GM13976 (cell line): ENCODE data around the gene BMAL1.

Experiments used
- DNase-seq: peaks from one replicate; pipeline ENCODE4 v3.0.0; 2012; ENCODE audit warnings: low spot score
- in situ Hi-C: fragments of 300-500 bp; cut with MboI; formaldehyde crosslinking; loops from one replicate; pipeline ENCODE4 v1.12.0; 2022; ENCODE audit warnings: low sequenced_read_pairs, mixed read lengths, inconsistent platforms; ENCODE audit not compliant: unreplicated experiment
- TF ChIP-seq, protein P1 (sequence below): IDR thresholded peaks from 2 replicates; pipeline ENCODE4 v1.5.1; 2012; ENCODE audit warnings: borderline replicate concordance, mild to moderate bottlenecking; ENCODE audit not compliant: insufficient read depth; ENCODE audit errors: extremely low read depth, missing control alignments, control extremely low read depth

BMAL1 gene

DNA sequence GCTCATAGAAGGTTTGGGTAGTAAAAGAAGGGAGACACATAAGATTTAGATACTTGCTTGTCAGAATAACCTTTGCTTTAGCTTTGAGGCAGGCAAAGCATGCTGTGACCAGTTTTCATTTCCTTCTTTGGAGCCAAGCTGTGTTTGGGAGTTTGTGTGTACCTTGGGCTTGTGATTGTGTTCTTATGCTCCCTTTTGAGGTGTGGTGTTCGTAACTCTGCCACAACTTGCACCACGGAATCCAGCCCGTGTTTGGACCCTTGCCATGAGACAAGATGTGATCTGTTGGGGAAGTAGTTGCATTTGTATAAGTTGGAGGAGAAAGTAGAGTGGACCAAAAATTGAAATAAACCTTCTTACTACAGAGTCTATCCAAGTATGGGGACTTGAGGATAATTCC, 34.0 kb downstream of the BMAL1 start:
- in situ Hi-C loops: no loop called here
- TF ChIP-seq, protein P1, sequence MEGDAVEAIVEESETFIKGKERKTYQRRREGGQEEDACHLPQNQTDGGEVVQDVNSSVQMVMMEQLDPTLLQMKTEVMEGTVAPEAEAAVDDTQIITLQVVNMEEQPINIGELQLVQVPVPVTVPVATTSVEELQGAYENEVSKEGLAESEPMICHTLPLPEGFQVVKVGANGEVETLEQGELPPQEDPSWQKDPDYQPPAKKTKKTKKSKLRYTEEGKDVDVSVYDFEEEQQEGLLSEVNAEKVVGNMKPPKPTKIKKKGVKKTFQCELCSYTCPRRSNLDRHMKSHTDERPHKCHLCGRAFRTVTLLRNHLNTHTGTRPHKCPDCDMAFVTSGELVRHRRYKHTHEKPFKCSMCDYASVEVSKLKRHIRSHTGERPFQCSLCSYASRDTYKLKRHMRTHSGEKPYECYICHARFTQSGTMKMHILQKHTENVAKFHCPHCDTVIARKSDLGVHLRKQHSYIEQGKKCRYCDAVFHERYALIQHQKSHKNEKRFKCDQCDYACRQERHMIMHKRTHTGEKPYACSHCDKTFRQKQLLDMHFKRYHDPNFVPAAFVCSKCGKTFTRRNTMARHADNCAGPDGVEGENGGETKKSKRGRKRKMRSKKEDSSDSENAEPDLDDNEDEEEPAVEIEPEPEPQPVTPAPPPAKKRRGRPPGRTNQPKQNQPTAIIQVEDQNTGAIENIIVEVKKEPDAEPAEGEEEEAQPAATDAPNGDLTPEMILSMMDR: no peak
- no peak for DNase-seq

DNA sequence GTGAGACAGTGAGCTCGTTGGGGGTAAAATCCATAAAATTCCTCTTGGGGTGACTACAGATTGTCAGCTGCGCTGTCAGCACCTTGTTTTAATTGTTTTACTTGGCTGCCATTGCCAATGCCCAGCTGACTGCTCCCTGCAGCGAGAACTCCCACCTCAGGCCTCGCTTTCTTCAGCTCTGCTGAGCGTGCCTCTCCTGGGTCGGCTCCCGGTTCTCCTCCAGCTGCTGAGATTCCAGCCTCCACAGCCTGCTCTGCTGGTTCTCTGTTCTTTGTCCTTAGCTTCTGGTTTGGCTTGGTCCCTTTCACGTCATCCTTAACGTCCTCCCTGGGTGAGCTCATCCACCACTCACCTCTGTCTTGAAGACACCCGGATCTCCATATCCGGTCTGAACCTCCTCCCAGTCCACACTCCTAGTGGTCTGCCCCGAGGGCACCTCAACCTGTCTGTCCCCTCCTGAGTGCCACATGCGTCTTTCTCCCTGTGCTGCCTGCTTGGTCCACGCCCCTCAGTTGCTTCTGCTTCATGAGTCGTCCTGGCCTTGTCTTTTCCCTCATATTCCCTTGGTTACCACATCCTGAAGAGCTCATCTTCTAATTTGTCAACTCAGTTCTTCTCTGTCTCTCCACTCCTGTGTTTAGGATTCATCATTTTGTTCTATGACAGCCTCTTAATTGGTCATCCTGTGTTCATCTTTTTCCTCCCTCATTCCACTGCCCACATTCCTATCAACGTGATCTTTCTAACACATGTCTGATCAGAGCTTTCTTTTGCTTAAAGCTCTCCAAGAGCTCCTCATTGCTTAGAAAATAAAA, 35.6 kb downstream of the BMAL1 start:
- in situ Hi-C loops: no loop called here
- TF ChIP-seq, protein P1: no peak
- DNase-seq: no peak

GRCh38 chr11:13314676-13315394, 37.2 kb downstream of the BMAL1 start:
- TF ChIP-seq, protein P1: no peak
- in situ Hi-C loops: no loop called here
- DNase-seq: no peak

GRCh38 chr11:13315517-13316432, 38.2 kb downstream of the BMAL1 start:
- in situ Hi-C loops: no loop called here
- DNase-seq: no peak
- TF ChIP-seq, protein P1: no peak

DNA sequence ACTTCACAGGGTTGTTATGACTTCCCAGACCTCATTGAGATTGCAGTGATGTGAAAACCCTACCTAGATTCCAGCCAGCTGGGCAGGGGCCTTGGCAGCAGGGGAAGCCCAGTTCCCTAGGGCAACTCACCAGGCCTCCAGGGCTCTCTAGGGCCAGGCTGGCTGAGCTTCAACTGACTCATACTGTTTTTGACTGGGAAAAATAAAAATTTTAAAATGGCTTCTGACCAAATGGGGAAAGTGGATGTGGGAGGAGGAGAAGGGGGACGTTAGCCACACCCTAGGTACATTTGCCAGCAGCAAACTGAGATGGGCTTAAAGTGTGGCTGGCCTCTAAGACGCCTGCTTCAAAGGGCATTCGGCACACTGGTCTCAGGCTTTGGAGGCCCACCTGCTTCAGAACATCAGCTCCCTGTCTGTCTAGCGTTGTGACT, 39.0 kb downstream of the BMAL1 start:
- no peak for DNase-seq
- in situ Hi-C loops: no loop called here
- TF ChIP-seq, protein P1: no peak

DNA sequence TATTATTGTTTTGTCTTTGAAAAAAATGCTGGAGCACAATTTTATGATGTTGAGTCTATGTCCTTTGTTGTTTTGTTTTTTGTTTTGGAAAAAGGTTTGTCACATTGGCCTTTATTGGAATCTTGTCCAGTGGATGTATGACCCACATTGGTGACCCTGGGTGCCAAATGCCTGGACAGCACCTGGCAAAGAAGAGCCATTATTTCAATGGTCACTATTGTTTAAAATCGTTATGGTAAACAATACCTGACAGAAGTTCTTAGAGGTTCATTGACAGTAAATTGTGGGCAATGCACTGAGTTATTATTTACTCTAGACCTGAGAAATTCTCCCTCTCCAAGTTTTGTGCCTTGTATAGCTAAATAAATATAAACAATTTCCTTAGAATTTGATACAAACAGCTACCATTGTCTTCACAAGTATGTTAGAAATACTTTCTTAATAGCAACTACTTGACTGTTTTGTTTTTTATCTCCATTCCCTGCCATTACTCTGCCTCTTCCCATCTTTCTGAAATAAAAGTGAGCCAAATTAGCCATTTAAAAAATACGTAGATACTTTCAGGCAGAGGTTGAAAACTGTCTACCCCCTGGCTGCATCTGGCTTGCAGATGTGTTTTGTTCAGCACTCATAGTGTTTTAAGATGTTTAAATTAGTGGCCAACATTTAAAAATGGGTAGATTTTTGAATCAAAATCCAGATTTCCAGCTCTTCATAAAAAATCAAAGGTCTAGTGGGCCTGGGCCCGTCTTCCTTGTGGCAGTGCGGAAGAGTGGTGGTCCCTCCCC, 39.9 kb downstream of the BMAL1 start:
- DNase-seq: no peak
- in situ Hi-C loops: no loop called here
- TF ChIP-seq, protein P1: no peak
